ENCODE measurements around the gene PLCH1.
A peak's percentile ranks its signal among the peaks of the same experiment; 100 is the strongest.
"Not testable (repeated sequence)": the region's sequence is repeated elsewhere in the genome, so short reads cannot be mapped to it uniquely, and the experiment has no call there.

Gene PLCH1

DNA sequence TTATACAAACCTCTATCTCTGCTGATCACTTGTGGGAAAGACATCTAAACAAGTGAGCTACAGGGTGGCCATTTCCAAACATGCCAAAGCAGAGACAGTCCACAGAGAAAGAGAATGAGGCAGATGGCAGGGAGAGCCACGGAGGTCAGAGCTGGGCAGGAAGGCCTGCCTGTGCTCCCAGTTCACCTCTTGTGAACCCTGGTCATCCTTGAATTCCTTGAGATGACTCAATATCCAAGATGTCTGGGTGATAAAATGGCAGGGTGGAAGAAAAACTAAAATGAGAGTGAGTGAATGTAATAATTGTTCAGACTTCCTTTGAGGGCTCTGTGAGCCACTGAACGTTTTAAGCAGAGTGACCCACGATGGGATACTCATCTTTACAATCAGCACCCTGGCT lies 104.8 kb downstream of the PLCH1 start:
- DNase-seq = no peak

DNA sequence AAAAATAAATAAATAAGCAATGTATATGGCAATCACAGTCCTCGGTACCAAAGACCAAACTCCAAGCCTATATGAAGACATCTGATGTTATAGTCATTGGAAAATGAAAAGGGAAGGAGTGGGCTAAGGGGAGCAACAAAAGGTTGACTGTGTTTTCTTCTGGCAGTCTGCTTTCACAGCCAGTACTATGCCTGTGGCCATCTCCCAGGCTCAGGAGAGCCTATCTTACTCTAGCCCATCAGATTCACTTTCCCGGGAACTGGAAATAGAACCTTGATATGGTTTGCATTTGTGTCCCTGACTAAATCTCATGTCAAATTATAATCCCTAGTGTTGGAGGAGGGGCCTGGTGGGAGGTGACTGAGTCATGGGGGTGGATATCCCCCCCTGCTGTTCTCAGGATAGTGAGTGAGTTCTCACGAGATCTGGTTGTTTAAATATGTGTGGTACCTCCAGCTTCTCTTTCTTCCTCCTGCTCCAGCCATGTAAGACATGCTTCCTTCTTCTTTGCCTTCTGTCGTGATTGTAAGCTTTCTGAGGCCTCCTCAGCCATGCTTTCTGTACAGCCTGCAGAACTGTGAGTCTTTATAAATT lies 105.3 kb downstream of the PLCH1 start:
- DNase-seq = no peak

GRCh38 chr3:155638461-155638860 lies 106.4 kb downstream of the PLCH1 start:
- DNase-seq = not testable (repeated sequence)

DNA sequence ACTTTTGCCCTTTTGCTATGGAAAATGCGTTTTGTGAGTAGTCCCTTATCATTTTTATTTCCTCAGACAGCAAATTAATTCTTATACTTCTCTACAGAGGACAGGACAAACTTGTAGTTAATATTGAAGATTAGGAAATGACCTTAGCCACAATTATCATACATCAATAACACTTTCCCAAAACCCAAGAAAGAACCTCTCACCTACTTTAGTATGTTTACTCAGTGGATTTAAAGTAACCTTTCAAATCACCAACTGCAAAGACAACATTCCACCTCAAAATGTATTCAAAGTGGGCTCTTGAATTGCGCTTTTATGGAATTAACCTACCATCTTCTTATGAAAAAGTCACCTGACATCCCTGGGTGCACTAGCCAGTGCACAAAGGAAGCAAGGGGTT lies 107.3 kb downstream of the PLCH1 start:
- no peak for DNase-seq

DNA sequence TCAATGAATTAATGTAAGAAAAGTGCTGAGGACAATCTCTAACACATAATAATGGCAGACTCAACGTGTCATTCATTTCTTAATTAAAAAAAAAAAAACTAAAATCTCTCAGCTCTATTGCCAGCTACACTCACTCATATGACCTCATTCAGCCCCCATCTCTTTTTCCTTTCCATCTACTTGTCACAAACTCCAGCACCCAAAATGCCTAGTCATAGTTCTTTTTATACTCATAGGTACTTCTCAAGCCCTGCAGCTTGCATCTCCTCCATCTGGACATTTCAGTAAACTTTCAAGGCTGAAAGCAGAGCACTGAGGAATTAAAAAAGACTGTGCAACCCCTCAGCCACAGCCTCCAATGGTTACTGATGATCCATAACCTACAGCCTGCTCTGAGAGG lies 109.8 kb downstream of the PLCH1 start:
- DNase-seq = peak; percentile 3

GRCh38 chr3:155634121-155634719 lies 110.7 kb downstream of the PLCH1 start:
- DNase-seq = no peak

DNA sequence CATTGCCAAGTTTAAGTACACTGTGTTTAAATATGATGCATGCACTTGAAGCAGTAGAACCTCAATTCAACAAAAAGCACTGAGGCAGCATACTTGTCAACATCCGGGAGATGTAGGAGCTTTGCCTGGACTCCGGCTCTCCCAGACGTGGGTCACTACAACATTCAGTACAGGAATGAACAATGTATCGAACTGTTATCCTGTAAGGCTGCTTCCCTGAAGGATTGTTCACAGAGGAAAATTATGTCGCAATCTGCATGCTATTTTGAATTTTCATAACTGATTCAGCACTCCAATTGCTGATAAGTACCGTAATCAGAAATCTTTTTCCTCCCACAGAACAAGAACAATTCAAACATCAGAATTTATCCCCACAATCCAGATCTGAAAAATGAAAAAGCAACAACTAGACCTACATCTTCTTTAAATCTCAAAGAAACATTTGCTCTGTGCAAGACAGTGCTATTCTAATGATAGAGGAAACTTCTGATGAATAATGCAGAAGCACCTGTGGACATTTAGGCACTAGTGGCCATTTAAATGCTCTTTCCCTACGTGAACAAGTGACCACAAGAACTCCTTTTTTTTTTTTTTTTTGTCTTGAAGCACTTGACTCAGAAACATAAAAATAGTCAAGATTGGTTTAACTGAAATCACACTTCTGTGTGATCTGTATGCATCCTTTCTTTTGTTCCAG lies 113.4 kb downstream of the PLCH1 start:
- no peak for DNase-seq

GRCh38 chr3:155629556-155629955 lies 115.3 kb downstream of the PLCH1 start:
- DNase-seq = no peak

DNA sequence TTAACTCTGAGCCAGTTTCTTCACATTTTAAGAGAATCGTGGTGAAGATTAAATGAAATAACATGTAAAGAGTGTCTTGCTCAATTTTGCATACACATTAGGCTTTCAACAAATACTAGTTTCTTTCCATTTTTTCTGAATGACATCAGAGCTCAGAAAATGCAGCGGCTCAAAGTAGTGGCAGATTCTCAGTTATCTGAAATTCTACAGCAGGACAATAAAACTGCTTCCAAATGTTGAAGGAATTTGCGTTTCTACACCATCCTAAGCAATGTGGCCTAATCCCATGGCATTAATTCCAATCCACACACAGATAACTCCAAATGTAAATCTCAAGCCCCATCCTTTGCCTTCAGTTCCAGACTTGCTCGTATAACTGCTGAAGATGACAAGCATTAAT lies 115.8 kb downstream of the PLCH1 start:
- DNase-seq = no peak

- not testable (repeated sequence) for DNase-seq
Observed at GRCh38 chr3:155622647-155623046, 122.2 kb downstream of the PLCH1 start.

- not testable (repeated sequence) for DNase-seq
Observed at GRCh38 chr3:155620552-155620951, 124.3 kb downstream of the PLCH1 start.

- DNase-seq = no peak
Observed at GRCh38 chr3:155619118-155619915, 125.6 kb downstream of the PLCH1 start.

- DNase-seq = no peak
Observed at GRCh38 chr3:155618543-155618942, 126.3 kb downstream of the PLCH1 start.

- no peak for DNase-seq
Observed at GRCh38 chr3:155617346-155617925, 127.4 kb downstream of the PLCH1 start.

DNA sequence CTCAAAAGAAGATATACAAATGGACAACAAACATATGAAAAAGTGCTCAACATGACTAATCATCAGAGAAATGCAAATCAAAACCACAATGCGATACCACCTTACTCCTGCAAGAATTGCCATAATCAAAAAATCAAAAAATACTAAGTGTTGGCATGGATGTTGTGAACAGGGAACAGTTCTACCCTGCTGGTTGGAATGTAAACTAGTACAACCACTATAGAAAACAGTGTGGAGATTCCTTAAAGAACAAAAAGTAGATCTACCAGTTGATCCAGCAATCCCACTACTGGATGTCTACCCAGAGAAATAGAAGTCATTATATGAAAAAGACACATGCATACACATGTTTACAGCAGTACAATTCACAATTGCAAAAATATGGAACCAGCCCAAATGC lies 129.7 kb downstream of the PLCH1 start:
- DNase-seq = not testable (repeated sequence)

- DNase-seq = not testable (repeated sequence)
Observed at GRCh38 chr3:155614410-155614809, 130.5 kb downstream of the PLCH1 start.

DNA sequence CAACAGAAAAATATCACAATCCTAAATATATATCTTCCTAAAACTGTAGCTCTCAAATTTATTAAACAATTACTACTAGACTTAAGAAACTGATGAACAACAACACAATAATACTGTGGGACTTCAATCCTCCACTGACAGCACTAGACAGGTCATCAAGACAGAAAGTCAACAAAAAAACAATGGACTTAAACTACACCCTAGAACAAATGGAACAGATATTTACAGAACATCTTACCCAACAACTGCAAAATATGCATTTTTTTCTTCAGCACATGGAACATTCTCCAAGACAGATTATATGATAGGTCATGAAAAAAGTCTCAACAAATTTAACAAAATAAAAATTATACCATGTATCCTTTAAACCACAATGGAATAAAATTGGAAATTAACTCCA lies 133.4 kb downstream of the PLCH1 start:
- DNase-seq = no peak

- DNase-seq = no peak
Observed at GRCh38 chr3:155609586-155609985, 135.3 kb downstream of the PLCH1 start.

DNA sequence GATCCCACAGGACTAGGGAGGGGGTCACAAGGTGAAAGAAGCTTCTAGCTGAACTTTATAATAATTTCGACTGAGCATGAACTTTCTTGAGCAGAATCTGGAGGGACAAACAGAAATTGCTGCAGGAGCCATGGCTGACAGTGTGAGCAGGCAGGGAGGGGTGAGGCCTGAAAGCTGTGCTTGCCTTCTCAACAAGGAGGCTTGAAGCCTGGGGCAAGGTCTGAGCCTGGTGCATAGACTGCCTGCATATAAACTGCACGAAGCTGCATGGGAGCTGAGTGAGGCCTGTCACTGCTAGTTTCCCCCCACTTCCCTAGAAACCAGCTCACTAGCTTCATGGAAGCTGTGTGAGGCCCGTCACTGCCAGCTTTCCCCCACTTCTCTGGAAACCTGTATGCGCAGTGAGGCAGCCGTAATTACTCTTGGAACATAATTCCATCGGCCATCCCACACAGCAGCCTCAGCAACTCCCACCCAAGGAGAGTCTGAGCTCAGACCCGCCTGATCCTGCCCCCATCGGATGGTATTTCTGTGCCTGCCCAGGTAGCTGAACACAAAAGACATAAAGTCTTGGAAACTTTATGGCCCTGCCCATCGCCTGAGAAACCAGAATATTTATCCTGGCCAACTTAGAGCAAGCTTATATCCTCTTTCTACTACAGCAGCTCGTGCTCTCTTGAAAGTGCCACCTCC lies 136.5 kb downstream of the PLCH1 start:
- no peak for DNase-seq

GRCh38 chr3:155607761-155608160 lies 137.1 kb downstream of the PLCH1 start:
- DNase-seq = no peak

DNA sequence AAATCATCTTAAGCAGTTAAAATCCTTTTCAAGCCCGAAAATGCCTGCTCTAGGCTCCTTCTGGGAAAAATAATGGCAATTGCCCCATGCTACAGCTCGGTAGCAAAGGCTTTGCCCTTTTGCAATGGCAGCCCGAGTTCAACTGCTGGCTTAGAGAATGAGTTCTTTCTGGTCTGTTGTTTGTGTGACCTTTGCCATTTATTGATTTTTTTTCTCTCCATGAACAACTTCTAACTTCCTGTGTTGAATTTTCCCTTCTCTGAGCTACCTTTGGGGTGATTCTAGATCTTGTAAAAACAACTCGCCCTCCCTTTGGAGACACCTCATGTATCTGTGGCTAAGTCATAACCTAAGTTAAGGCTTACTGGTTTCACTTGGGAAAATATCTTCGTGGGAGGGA lies 139.3 kb downstream of the PLCH1 start:
- DNase-seq = no peak

DNA sequence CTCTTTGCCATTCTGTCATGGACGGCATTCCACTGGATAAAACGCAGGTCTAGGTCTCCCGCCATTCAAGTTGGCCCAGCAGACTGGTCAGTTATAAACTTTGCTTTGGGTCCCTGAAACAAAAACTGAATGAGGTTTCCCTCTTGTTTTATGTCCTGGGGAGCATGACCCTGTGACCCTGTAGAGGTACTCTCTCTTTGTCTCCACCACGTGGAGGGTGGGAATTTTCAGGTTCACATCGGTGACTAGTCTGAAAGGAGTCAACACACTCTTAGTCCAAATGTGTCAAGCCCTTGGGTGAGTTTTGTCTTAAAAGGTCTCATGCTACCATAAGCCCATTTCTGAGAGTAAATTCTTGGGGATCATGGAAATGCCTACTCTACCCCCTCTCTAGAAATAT lies 139.9 kb downstream of the PLCH1 start:
- no peak for DNase-seq

- no peak for DNase-seq
Observed at GRCh38 chr3:155604126-155604525, 140.7 kb downstream of the PLCH1 start.

Data from OCI-M1 (cell line).